ENCODE results near the gene GSTM3.

DNA sequence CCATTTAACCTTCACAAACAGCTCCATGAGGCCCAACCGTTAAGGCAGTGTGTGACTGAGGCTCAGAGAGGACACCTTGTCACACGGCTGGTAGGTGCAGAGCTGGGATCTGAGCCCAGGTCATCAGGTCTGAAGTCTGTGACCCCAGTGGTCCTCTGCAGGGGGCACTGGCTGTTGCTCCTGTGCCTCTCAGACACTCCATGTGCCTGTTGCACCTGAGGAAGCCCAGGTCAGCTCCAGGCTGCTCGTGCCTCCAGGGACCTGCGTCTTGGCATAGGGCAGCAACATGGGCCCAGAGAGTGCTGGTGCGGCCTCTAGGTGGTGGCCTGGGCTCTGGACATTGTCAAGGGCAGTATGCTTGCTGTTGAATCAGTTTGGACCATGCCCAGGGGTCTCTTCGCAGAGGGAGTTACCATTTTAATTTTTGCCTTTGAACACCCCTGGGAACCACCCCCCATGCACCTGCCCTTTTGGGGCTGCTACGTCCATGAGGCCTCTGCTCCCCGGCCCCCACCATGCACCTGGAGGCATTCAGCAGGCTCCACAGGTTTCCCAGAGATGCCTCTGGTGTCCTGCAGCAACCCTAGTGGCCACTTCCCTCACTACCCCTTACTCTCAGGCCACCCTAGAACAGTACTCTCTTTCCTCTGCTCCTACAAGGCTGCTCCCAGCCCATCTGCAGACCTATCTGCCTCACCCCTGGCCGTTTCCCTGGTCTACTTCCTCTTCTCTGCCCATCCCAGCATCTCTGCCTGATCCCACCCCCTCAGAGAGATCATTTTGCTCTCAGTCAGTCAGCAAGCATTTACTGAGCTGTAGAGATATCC is 48.1 kb upstream of the GSTM3 start:
- no peak for TF ChIP-seq EZH2 (IDR thresholded peaks at IDR 0.05; ENCODE audit: low read length)
- TF ChIP-seq, protein P1, sequence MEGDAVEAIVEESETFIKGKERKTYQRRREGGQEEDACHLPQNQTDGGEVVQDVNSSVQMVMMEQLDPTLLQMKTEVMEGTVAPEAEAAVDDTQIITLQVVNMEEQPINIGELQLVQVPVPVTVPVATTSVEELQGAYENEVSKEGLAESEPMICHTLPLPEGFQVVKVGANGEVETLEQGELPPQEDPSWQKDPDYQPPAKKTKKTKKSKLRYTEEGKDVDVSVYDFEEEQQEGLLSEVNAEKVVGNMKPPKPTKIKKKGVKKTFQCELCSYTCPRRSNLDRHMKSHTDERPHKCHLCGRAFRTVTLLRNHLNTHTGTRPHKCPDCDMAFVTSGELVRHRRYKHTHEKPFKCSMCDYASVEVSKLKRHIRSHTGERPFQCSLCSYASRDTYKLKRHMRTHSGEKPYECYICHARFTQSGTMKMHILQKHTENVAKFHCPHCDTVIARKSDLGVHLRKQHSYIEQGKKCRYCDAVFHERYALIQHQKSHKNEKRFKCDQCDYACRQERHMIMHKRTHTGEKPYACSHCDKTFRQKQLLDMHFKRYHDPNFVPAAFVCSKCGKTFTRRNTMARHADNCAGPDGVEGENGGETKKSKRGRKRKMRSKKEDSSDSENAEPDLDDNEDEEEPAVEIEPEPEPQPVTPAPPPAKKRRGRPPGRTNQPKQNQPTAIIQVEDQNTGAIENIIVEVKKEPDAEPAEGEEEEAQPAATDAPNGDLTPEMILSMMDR (optimal IDR thresholded peaks at IDR 0.05 in 1 of 3, IDR thresholded peaks at IDR 0.05 in 1 of 3, conservative IDR thresholded peaks at IDR 0.05 in 1 of 3; ENCODE audit: extremely low read depth in 1 of 3, insufficient read depth in 2 of 3, low read length in 3 of 3) = peak; percentile 23 to 54 (median 34)

Measured in keratinocyte (primary cell).